CD4-positive, alpha-beta T cell treated with Interleukin-12 subunit alpha and Interleukin-12 subunit beta, for 1 hour (primary cell): ENCODE results near the gene BMPR2.
"Not testable (repeated sequence)": the region's sequence is repeated elsewhere in the genome, so short reads cannot be mapped to it uniquely, and the experiment has no call there.

ENCODE experiments used
- DNase-seq: peaks from one replicate; pipeline ENCODE4 v3.0.0-alpha.2; 2020

Gene BMPR2

GRCh38 chr2:202375609-202376408, at the start of gene BMPR2:
BMPR2 (plus strand) TSS chr2:202376327; CDS start chr2:202377475, 1,148 bp downstream.
- peak; percentile 88 for DNase-seq

GRCh38 chr2:202327858-202328257, 48.3 kb upstream of the BMPR2 start:
- DNase-seq = no peak

GRCh38 chr2:202335791-202336467, 40.2 kb upstream of the BMPR2 start:
- DNase-seq = no peak

- DNase-seq = no peak
These were observed 39.0 kb upstream of the BMPR2 start for GRCh38 chr2:202337151-202337550.

GRCh38 chr2:202337706-202338346, 38.3 kb upstream of the BMPR2 start:
- DNase-seq = no peak

GRCh38 chr2:202339071-202339870, 36.9 kb upstream of the BMPR2 start:
- no peak for DNase-seq

- DNase-seq = no peak
These were observed 31.9 kb upstream of the BMPR2 start for GRCh38 chr2:202344178-202344577.

- no peak for DNase-seq
These were observed 29.9 kb upstream of the BMPR2 start for GRCh38 chr2:202346180-202346579.

GRCh38 chr2:202353430-202353829, 22.7 kb upstream of the BMPR2 start:
- no peak for DNase-seq

GRCh38 chr2:202355993-202356505, 20.1 kb upstream of the BMPR2 start:
- no peak for DNase-seq

GRCh38 chr2:202358924-202359323, 17.2 kb upstream of the BMPR2 start:
- not testable (repeated sequence) for DNase-seq

- no peak for DNase-seq
These were observed 15.5 kb upstream of the BMPR2 start for GRCh38 chr2:202360646-202361045.

GRCh38 chr2:202361108-202361507, 15.0 kb upstream of the BMPR2 start:
- DNase-seq = no peak

- no peak for DNase-seq
These were observed 2.6 kb upstream of the BMPR2 start for GRCh38 chr2:202373490-202373889.

- not testable (repeated sequence) for DNase-seq
These were observed 1.7 kb upstream of the BMPR2 start for GRCh38 chr2:202374383-202374782.

GRCh38 chr2:202375033-202375608, 1.0 kb upstream of the BMPR2 start:
- peak; percentile 32 for DNase-seq

GRCh38 chr2:202376460-202377206, 506 bp downstream of the BMPR2 start:
- DNase-seq = peak; percentile 33

- DNase-seq = peak; percentile 10
These were observed 1.2 kb downstream of the BMPR2 start for GRCh38 chr2:202377207-202377761.

GRCh38 chr2:202378001-202378400, 1.9 kb downstream of the BMPR2 start:
- DNase-seq = no peak

GRCh38 chr2:202378662-202379358, 2.7 kb downstream of the BMPR2 start:
- no peak for DNase-seq

- no peak for DNase-seq
These were observed 6.6 kb downstream of the BMPR2 start for GRCh38 chr2:202382684-202383083.
